HepG2 (cell line): Measurements from ENCODE around the gene MARS1. TPM values are rescaled to one million over a fixed set of nuclear protein-coding genes. Genes with fewer than 3 reads are reported as not detected.

ENCODE experiments used
- FIP1L1 ChIP-seq: fragments of 200-400 bp; formaldehyde crosslinking; IDR thresholded peaks from 2 replicates; pipeline ENCODE4 v1.6.1; 2018; ENCODE audit warnings: low read depth, mild to moderate bottlenecking, low read length, moderate library complexity, borderline replicate concordance; ENCODE audit not compliant: insufficient read depth
- FOSL2 ChIP-seq: sonication (generic); formaldehyde crosslinking; IDR thresholded peaks from 2 replicates; pipeline ENCODE4 v1.4.0; 2020; ENCODE audit warnings: missing genetic modification reagents
- FOXA1 ChIP-seq, 2 experiments: fragments of 450-650 bp in 1 of 2; sonication (generic) in 1 of 2; formaldehyde crosslinking in 1 of 2; IDR thresholded peaks; 2 replicates each; pipeline versions ENCODE4 v1.4.0 to v1.6.1; 2016 to 2020; ENCODE audit warnings: missing genetic modification reagents in 1 of 2
- GABPA ChIP-seq, 2 experiments: IDR thresholded peaks; 2 replicates each; pipeline ENCODE4 v1.6.1; 2011 to 2016; ENCODE audit warnings: low read depth in 2 of 2, low read length in 1 of 2, missing biosample characterization in 1 of 2, missing genetic modification characterization in 1 of 2
- HINFP ChIP-seq: sonication (generic); formaldehyde crosslinking; IDR thresholded peaks from 2 replicates; pipeline ENCODE4 v1.4.0; 2020; ENCODE audit warnings: low read depth, mild to moderate bottlenecking, missing genetic modification reagents
- MAFK ChIP-seq, 2 experiments: IDR thresholded peaks in 1 of 2; conservative IDR thresholded peaks in 1 of 2; 2 replicates each; pipeline ENCODE4 v1.6.1; 2011; ENCODE audit warnings: improper control_type of control experiment in 2 of 2, low read length in 2 of 2
- MLX ChIP-seq: IDR thresholded peaks from 2 replicates; pipeline ENCODE4 v1.6.1; 2016
- MTF1 ChIP-seq: sonication (generic); formaldehyde crosslinking; IDR thresholded peaks from 2 replicates; pipeline ENCODE4 v1.5.0; 2020; ENCODE audit warnings: missing genetic modification reagents
- MZF1 ChIP-seq: sonication (generic); formaldehyde crosslinking; IDR thresholded peaks from 2 replicates; pipeline ENCODE4 v1.8.1; 2023; ENCODE audit warnings: mild to moderate bottlenecking, missing genetic modification reagents, borderline replicate concordance
- NFE2 ChIP-seq: sonication (generic); formaldehyde crosslinking; IDR thresholded peaks from 2 replicates; pipeline ENCODE4 v1.4.0; 2020; ENCODE audit warnings: missing genetic modification reagents
- NKX3-1 ChIP-seq: sonication (generic); formaldehyde crosslinking; IDR thresholded peaks from 2 replicates; pipeline ENCODE4 v1.5.0; 2020; ENCODE audit warnings: missing genetic modification reagents
- PHF5A ChIP-seq: IDR thresholded peaks from one replicate; pipeline ENCODE4 v1.6.1; 2018; ENCODE audit warnings: low read depth, missing genetic modification reagents; ENCODE audit not compliant: unreplicated experiment
- RARG ChIP-seq: sonication (generic); formaldehyde crosslinking; IDR thresholded peaks from 2 replicates; pipeline ENCODE4 v1.4.0; 2020; ENCODE audit warnings: low read depth, mild to moderate bottlenecking, missing genetic modification reagents
- RNF2 ChIP-seq: fragments of 450-650 bp; conservative IDR thresholded peaks from 2 replicates; pipeline ENCODE4 v1.6.1; 2016; ENCODE audit warnings: low read depth
- RXRA ChIP-seq: sonication (generic); formaldehyde crosslinking; IDR thresholded peaks from 2 replicates; pipeline ENCODE4 v1.5.1; 2020; ENCODE audit warnings: missing genetic modification reagents
- SALL1 ChIP-seq: sonication (generic); formaldehyde crosslinking; IDR thresholded peaks from 2 replicates; pipeline ENCODE4 v1.8.0; 2022; ENCODE audit warnings: mild to moderate bottlenecking, missing genetic modification reagents
- SOX6 ChIP-seq, 2 experiments: fragments of 450-650 bp in 1 of 2; sonication (generic) in 1 of 2; formaldehyde crosslinking in 1 of 2; IDR thresholded peaks; 2 replicates each; pipeline versions ENCODE4 v1.4.0 to v1.6.1; 2017 to 2020; ENCODE audit warnings: antibody characterized with exemption in 1 of 2, mild to moderate bottlenecking in 1 of 2, missing genetic modification reagents in 1 of 2
- TGIF2 ChIP-seq: IDR thresholded peaks from 2 replicates; pipeline ENCODE4 v1.6.1; 2016; ENCODE audit warnings: control low read depth, missing compliant biosample characterization
- ZBTB20 ChIP-seq: sonication (generic); formaldehyde crosslinking; IDR thresholded peaks from 2 replicates; pipeline ENCODE4 v1.8.1; 2023; ENCODE audit warnings: missing genetic modification reagents, low read depth, mild to moderate bottlenecking, borderline replicate concordance
- ZC3H4 ChIP-seq: sonication (generic); formaldehyde crosslinking; IDR thresholded peaks from 2 replicates; pipeline ENCODE4 v1.4.0; 2020; ENCODE audit warnings: missing genetic modification reagents, borderline replicate concordance
- ZMAT5 ChIP-seq: sonication (generic); formaldehyde crosslinking; IDR thresholded peaks from 2 replicates; pipeline ENCODE4 v1.5.0; 2020; ENCODE audit warnings: mild to moderate bottlenecking, low read depth, missing genetic modification reagents, borderline replicate concordance
- ZNF343 ChIP-seq: sonication (generic); formaldehyde crosslinking; IDR thresholded peaks from 2 replicates; pipeline ENCODE4 v1.4.0; 2020; ENCODE audit warnings: mild to moderate bottlenecking, missing genetic modification reagents
- ZNF430 ChIP-seq: sonication (generic); formaldehyde crosslinking; IDR thresholded peaks from 2 replicates; pipeline ENCODE4 v1.9.0; 2021; ENCODE audit warnings: mild to moderate bottlenecking, missing genetic modification reagents
- ZNF558 ChIP-seq: sonication (generic); formaldehyde crosslinking; IDR thresholded peaks from 2 replicates; pipeline ENCODE4 v1.9.0; 2022; ENCODE audit warnings: mild to moderate bottlenecking, missing genetic modification reagents, borderline replicate concordance
- ZNF615 ChIP-seq: sonication (generic); formaldehyde crosslinking; IDR thresholded peaks from 2 replicates; pipeline ENCODE4 v1.5.0; 2020; ENCODE audit warnings: mild to moderate bottlenecking, missing genetic modification reagents, borderline replicate concordance
- ZNF709 ChIP-seq: sonication (generic); formaldehyde crosslinking; IDR thresholded peaks from 2 replicates; pipeline ENCODE4 v1.5.0; 2020; ENCODE audit warnings: mild to moderate bottlenecking, missing genetic modification reagents
- polyA plus RNA-seq, 8 experiments: library from polyadenylated mRNA; depleted of rRNA in 3 of 8; stranded (reverse) in 7 of 8; unstranded in 1 of 8; fragments of >200 nt; fragmentation: Illumina TruSeq in 4 of 8; extraction: Trizol in 4 of 8; gene quantifications; 2 replicates each; pipeline versions ENCODE4 v1.2.1 to v1.2.3, GENCODE V29; 2011 to 2016; ENCODE audit warnings: low read depth in 4 of 8, missing spikeins in 1 of 8, mixed read lengths in 1 of 8; ENCODE audit not compliant: insufficient read depth in 1 of 8
- total RNA-seq, 5 experiments: library from RNA; depleted of rRNA; stranded (reverse); fragments of >200 nt; fragmentation: Illumina TruSeq; extraction: Trizol; gene quantifications; 2 replicates each; pipeline ENCODE4 v1.2.3, GENCODE V29; 2016; ENCODE audit warnings: low read depth in 1 of 5

The MARS1 gene
- total and polyA plus RNA-seq, 2 of the 13 experiments (the other 11 are each of a cell fraction or from before 2014, with no cell fraction given), result 115 to 181 TPM

GRCh38 chr12:57522011-57522886 lies 34.4 kb downstream of the MARS1 start, which contains the start of gene MBD6 (continued):
- TF ChIP-seq NFE2 (CRISPR knock-in tag) (no peak), FIP1L1 (no peak), ZNF615 (no peak), ZMAT5 (CRISPR knock-in tag) (no peak), ZNF709 (CRISPR knock-in tag) (peak; percentile 52; the same call in 1 of the 2 replicates), SOX6 (IDR thresholded peaks at IDR 0.05) (no peak), SOX6 (CRISPR knock-in tag; IDR thresholded peaks at IDR 0.05) (peak; percentile 85), PHF5A (CRISPR knock-in tag) (no peak), FOXA1 (IDR thresholded peaks at IDR 0.05) (no peak), FOXA1 (CRISPR knock-in tag; IDR thresholded peaks at IDR 0.05) (0 out of 2 replicates have a peak, but pooled peaks have one; percentile 32), NKX3-1 (CRISPR knock-in tag) (no peak), MTF1 (CRISPR knock-in tag) (no peak), ZC3H4 (CRISPR knock-in tag) (0 out of 2 replicates have a peak, but pooled peaks have one; percentile 35), RXRA (CRISPR knock-in tag) (peak; percentile 93), MLX (no peak), TGIF2 (peak; percentile 97), RNF2 (no peak), SALL1 (CRISPR knock-in tag) (peak; percentile 81), HINFP (0 out of 2 replicates have a peak, but pooled peaks have one; percentile 63), RARG (CRISPR knock-in tag) (peak; percentile 75; the same call in 1 of the 2 replicates), ZNF343 (CRISPR knock-in tag) (peak; percentile 88; the same call in 1 of the 2 replicates), FOSL2 (CRISPR knock-in tag) (peak; percentile 69), ZNF430 (CRISPR knock-in tag) (peak; percentile 76; the same call in 1 of the 2 replicates), MZF1 (no peak), GABPA (IDR thresholded peaks at IDR 0.05; ENCODE audit: low read depth, low read length) (no peak), GABPA (CRISPR knock-in tag; IDR thresholded peaks at IDR 0.05; ENCODE audit: low read depth) (peak; percentile 67), MAFK (conservative IDR thresholded peaks at IDR 0.05 in 1 of 2, IDR thresholded peaks at IDR 0.05 in 1 of 2; ENCODE audit: low read length in 2 of 2) (no peak), ZBTB20 (CRISPR knock-in tag) (peak; percentile 51; the same call in 1 of the 2 replicates), ZNF558 (CRISPR knock-in tag) (0 out of 2 replicates have a peak, but pooled peaks have one; percentile 41)
